Endothelial cell (in vitro differentiated cells): ENCODE data around the gene CEP95. TPM values are rescaled to one million over a fixed set of nuclear protein-coding genes. Genes with fewer than 3 reads are reported as not detected.

Experiments
- DNase-seq: peaks from one replicate; pipeline ENCODE4 v3.0.0; 2021; ENCODE audit warnings: low spot score
- H3K27ac Mint-ChIP-seq: one replicate; pipeline ENCODE4 v1.8.0; 2021; ENCODE audit warnings: mixed read lengths, inconsistent platforms; ENCODE audit not compliant: unreplicated experiment
- H3K27me3 Mint-ChIP-seq: one replicate; pipeline ENCODE4 v1.8.0; 2021; ENCODE audit warnings: mild to moderate bottlenecking, moderate library complexity, mixed read lengths, inconsistent platforms; ENCODE audit not compliant: unreplicated experiment
- H3K36me3 Mint-ChIP-seq: one replicate; pipeline ENCODE4 v1.8.0; 2021; ENCODE audit warnings: mild to moderate bottlenecking, low read depth, mixed read lengths, inconsistent platforms; ENCODE audit not compliant: unreplicated experiment
- H3K4me1 Mint-ChIP-seq: one replicate; pipeline ENCODE4 v1.8.0; 2021; ENCODE audit warnings: mild to moderate bottlenecking, mixed read lengths, inconsistent platforms; ENCODE audit not compliant: unreplicated experiment
- H3K4me3 Mint-ChIP-seq: one replicate; pipeline ENCODE4 v1.8.0; 2021; ENCODE audit warnings: mild to moderate bottlenecking, mixed read lengths, inconsistent platforms; ENCODE audit not compliant: unreplicated experiment
- H3K9me3 Mint-ChIP-seq: one replicate; pipeline ENCODE4 v1.8.0; 2021; ENCODE audit warnings: mixed read lengths, inconsistent platforms; ENCODE audit not compliant: unreplicated experiment
- CTCF ChIP-seq: fragments of 200-600 bp; sonication (generic); IDR thresholded peaks from one replicate; pipeline ENCODE4 v1.5.0; 2021; ENCODE audit warnings: antibody characterized with exemption; ENCODE audit not compliant: unreplicated experiment
- total RNA-seq: library from RNA; stranded (reverse); fragmentation: NEBNext Ultra II Directional; extraction: Animal tissue kit (Norgen Biotek cat#: 25700); gene quantifications from one replicate; pipeline ENCODE4 v1.2.1, GENCODE V29; 2021; ENCODE audit not compliant: unreplicated experiment

CEP95 gene
- total RNA-seq, 1 donor from 2014 or later: 47.8 TPM

GRCh38 chr17:64544742-64545141, 38.0 kb downstream of the CEP95 start:
- H3K9me3 Mint-ChIP-seq: no peaks in the 10 kb centered on the region
- no peak overlapping the region for H3K27ac Mint-ChIP-seq
- H3K27me3 Mint-ChIP-seq: peaks cover 2% of the 10 kb centered on the region
- no peak for DNase-seq
- no peak for TF ChIP-seq CTCF
- peaks cover 4% of the 10 kb centered on the region for H3K4me1 Mint-ChIP-seq
- peaks cover 19% of the 10 kb centered on the region for H3K36me3 Mint-ChIP-seq
- no peak overlapping the region for H3K4me3 Mint-ChIP-seq

GRCh38 chr17:64546716-64547115, 39.9 kb downstream of the CEP95 start:
- Mint-ChIP-seq H3K27me3 (peaks cover 2% of the 10 kb centered on the region), H3K4me3 (no peak overlapping the region), H3K27ac (no peak overlapping the region), H3K36me3 (peaks cover 24% of the 10 kb centered on the region), H3K4me1 (peaks cover 4% of the 10 kb centered on the region), H3K9me3 (no peaks in the 10 kb centered on the region)
- TF ChIP-seq CTCF: no peak
- DNase-seq: no peak

- no peak for DNase-seq
- peaks cover 4% of the 10 kb centered on the region for H3K4me1 Mint-ChIP-seq
- TF ChIP-seq CTCF: no peak
- H3K27me3 Mint-ChIP-seq: peaks cover 2% of the 10 kb centered on the region
- H3K4me3 Mint-ChIP-seq: no peak overlapping the region
- no peaks in the 10 kb centered on the region for H3K9me3 Mint-ChIP-seq
- H3K36me3 Mint-ChIP-seq: peaks cover 30% of the 10 kb centered on the region
- no peak overlapping the region for H3K27ac Mint-ChIP-seq
Measured at GRCh38 chr17:64547319-64547718, 40.5 kb downstream of the CEP95 start.

- DNase-seq: no peak
- Mint-ChIP-seq H3K27me3 (no peaks in the 10 kb centered on the region), H3K36me3 (peaks cover 30% of the 10 kb centered on the region), H3K4me1 (peaks cover 4% of the 10 kb centered on the region), H3K4me3 (no peak overlapping the region), H3K27ac (no peak overlapping the region), H3K9me3 (no peaks in the 10 kb centered on the region)
- no peak for TF ChIP-seq CTCF
Measured at GRCh38 chr17:64551461-64551860, 44.7 kb downstream of the CEP95 start.

- Mint-ChIP-seq H3K4me3 (no peak overlapping the region), H3K27me3 (no peaks in the 10 kb centered on the region), H3K4me1 (no peaks in the 10 kb centered on the region), H3K27ac (no peak overlapping the region), H3K9me3 (no peaks in the 10 kb centered on the region), H3K36me3 (peaks cover 22% of the 10 kb centered on the region)
- DNase-seq: no peak
- no peak for TF ChIP-seq CTCF
Measured at GRCh38 chr17:64554028-64554637, 47.4 kb downstream of the CEP95 start.
